NCI-H2107 treated with DMSO at 0.1 percent for 48 hours (cell line): Measurements from ENCODE around the gene ZBTB45.
"Not testable (repeated sequence)": the region's sequence is repeated elsewhere in the genome, so short reads cannot be mapped to it uniquely, and the experiment has no call there.

Experiments used
- DNase-seq: peaks from one replicate; lab custom pipeline; 2025; ENCODE audit not compliant: unreplicated experiment; lab: John Stamatoyannopoulos, UW

ZBTB45 gene

DNA sequence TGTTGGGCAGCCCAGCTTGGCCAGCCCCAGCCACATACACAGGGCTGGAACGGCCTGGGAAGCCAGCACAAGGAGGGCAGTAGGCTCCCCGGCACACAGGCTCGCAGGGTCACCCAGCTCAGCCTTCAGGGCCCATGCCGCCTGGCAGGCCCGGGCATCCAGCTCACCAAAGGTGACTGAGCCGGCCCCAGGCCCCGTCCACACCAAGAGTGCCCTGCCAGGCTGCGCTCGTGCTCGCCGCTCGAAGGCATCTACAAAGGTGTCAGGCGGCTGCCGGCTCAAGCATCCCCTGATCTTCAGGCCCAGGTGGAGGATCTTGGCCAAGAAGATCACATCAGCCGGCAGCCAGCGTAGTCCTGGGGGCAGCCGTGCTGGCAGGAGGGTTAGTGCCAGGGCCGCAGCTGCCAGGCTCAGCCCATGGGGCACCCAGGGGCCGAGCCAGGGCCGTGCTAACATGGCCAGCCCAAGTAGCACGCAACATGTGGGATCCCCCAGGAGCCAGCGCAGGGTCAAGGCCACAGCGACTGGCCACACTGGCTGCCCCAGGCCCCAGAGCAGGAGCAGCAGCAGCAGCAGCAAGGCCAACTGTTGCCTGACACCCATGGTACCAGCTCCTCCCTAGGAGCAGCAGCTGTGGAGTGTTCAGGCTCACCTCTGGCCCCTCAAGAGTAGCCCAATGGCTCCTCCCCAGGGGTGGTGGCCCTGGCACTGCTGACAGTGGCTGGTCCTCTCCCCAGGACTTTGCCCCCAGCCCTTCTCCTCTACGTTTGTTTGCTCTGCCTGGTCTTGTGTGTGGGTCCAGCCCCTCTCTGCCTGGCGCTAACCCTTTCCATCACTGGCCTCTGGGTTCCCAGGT lies 8.0 kb downstream of the ZBTB45 start, which contains the start of gene SLC27A5:
TSS of gene SLC27A5 (minus strand) at position 640 of the 856 bp plus-strand sequence. CDS start at position 603, 37 bp downstream.
- DNase-seq: no peak

- no peak for DNase-seq
These were observed 9.3 kb downstream of the ZBTB45 start for GRCh38 chr19:58510084-58510862.

DNA sequence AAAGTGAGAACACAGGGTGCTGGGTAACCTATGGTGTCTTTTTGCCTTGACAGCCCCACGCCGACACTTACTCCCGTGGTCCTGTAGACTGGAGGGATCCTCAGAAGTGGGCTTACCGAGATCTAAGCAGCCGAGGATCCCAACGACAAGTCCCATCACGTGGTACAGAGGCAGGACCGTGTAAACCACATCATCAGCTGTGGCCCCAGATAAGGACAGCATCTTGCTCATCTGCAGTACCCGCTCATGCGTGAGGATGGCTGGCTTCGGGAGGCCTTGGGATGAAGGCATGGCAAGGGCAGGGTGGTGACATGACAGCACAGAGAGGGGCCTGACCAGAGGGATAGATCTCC lies 9.9 kb downstream of the ZBTB45 start:
- no peak for DNase-seq

- not testable (repeated sequence) for DNase-seq
These were observed 11.9 kb downstream of the ZBTB45 start for GRCh38 chr19:58507602-58508223.

DNA sequence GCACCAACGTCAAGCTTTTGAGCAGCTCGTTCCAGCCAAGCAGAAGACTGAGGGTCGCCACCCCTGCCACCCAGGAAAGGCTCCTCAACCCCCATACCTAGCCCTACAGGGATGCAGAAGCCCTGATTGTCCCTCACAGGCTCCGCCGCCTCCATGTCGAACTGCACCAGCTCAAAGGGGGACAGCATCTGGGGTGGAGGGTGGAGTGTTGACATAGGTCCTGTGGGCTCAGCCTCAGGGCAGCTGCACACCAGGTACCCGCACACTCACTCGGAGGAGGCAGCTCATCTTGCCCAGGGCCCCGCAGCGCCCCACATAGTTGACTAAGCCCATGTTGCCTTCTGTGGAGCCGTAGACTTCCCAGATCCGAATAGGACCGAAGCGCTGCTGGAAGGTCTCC lies 19.4 kb downstream of the ZBTB45 start:
- DNase-seq: no peak

DNA sequence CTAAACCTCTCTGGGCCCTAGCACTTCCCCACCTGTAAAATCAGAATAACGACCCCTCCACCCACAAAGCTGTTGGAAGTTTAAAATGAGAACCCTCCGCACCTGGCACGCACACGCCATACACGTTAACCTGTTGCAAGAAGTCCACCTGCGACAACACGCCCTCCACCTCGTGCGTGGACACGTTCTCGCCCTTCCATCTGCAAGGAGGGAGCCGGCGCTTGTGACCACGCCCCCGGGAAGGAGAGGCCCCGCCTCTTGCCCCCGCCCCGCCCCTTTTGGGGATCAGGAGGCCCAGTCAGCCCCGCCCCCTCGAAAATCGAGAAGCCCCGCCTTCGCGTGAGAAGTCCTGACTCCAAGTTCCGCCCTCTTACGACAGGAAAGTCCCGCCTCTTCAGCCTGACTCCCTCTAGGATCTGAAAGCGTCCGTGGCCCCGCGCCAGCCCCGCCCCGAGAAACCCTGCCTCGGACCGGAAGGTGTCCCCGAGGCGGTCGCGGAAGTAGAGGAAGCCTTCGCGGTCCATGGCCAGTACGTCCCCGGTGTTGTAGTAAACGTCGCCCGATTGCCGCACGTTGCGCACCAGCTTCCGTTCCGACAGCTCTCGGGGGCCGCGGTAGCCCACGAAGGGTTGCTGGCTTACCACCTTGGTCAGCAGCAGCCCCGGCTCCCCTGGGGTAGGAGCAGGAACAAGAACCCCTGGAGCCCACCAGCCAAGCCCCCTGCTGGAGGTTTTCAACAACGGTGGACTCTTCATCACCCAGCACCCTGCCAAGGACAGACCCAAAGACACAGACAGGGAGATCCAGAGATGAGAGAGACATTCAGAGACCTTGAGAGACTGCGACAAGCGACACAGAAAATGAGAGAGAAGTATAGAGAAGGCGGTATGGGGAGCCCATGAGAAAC lies 20.3 kb downstream of the ZBTB45 start:
- DNase-seq: peak; percentile 92

DNA sequence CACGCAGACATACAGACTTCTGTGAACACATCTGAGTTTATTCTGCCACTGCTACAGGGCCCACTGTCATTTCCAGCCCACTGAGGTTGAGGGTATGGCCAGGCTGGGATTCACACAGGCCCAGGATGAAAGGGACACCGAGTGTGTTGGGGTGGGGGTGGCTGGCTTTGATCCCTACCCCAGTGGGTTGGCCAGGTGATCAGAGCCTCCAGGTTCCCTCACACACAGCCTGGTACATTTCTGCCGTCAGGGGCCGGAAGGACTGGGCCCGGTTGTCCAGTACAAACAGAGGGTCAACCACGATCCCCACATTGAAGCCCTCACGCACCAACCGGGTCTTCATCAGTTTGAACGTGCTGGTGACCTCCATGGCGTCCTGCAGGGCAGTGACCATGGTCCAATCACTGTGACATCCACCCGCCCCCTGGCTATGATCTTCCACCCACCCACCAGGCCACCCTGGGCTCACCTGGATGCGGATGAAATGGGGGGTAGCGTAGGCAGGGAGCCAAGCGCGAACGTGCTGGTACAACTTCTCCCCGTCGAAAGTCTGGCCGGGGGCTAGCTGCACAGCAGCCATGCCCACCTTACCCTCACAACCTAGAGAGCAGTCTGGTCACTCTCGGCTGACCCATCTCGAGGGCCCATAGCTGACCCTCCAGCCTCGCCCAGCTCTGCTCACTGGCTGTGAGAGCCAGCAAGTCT lies 21.1 kb downstream of the ZBTB45 start:
- no peak for DNase-seq

GRCh38 chr19:58497634-58498170 lies 21.9 kb downstream of the ZBTB45 start:
- no peak for DNase-seq

DNA sequence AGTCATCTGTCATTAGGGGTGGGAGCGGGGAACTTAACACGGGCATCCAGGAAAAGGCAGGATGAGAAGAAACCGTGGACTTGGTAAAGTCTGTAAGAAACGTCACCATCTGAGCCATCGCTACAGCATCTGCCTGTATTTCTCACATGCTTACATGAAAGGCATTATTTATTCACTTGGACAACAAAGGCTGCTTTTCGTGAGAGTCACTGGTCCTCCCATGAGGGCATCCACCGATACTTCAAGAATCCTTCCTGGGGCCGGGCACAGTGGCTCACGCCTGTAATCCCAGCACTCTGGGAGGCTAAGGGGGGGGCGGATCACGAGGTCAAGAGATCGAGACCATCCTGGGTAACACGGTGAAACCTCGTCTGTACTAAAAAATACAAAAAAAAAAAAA lies 27.3 kb downstream of the ZBTB45 start:
- DNase-seq: no peak

DNA sequence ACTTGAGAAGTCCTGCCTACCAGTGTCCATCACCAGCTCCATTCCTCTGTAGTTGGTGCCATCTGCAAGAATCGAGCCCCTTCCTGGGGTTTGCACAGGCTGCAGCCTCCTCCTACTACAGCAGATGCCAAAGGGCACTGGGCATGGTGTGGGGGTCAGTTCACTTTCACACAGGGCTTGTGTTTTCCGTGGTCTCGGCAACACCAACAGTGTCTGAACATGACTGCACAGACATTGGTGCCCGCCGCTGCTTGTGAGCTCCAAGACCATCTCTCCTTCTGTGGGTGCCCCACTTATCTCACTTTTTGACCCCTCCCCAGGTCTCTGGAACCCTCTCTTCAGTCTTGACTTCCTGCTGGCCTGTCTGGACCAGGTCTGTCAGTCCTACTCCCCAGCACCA lies 28.2 kb downstream of the ZBTB45 start:
- DNase-seq: no peak

DNA sequence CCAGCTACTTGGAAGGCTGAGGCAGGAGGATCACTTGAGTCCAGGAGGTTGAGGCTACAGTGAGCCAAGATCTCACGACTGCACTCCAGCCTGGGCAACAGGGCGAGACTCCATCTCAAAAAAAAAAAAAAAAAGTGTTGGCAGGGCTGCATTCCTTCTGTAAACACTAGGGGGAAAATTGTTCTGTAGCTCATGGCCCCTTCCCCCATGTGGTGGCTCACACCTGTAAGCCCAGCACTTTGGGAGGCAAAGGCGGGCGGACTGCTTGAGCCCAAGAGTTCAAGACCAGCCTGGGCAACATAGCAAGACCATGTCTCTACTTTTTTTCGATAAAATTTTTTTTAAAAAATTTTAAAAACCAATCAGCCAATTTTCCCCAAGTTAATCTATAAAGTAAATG lies 35.3 kb downstream of the ZBTB45 start:
- not testable (repeated sequence) for DNase-seq

- DNase-seq: no peak
These were observed 35.8 kb downstream of the ZBTB45 start for GRCh38 chr19:58483776-58484175.

- no peak for DNase-seq
These were observed 37.2 kb downstream of the ZBTB45 start for GRCh38 chr19:58482372-58482771.

GRCh38 chr19:58480831-58481230 lies 38.8 kb downstream of the ZBTB45 start:
- DNase-seq: no peak

DNA sequence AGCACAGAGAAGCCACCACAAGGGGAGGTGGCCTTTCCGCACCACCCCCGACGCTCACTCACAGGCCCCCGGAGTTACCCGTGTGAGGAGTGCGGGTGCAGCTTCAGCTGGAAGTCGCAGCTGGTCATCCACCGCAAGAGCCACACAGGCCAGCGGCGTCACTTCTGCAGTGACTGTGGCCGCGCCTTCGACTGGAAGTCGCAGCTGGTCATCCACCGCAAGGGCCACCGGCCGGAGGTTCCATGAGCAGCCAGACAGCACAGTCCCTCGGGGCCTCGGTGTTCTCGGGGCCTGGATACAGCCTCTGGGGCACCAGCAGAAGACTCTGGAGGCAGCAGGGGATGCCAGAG lies 39.2 kb downstream of the ZBTB45 start:
- DNase-seq: no peak

- DNase-seq: no peak
These were observed 39.7 kb downstream of the ZBTB45 start for GRCh38 chr19:58479736-58480480.

- DNase-seq: no peak
These were observed 40.3 kb downstream of the ZBTB45 start for GRCh38 chr19:58479303-58479702.

DNA sequence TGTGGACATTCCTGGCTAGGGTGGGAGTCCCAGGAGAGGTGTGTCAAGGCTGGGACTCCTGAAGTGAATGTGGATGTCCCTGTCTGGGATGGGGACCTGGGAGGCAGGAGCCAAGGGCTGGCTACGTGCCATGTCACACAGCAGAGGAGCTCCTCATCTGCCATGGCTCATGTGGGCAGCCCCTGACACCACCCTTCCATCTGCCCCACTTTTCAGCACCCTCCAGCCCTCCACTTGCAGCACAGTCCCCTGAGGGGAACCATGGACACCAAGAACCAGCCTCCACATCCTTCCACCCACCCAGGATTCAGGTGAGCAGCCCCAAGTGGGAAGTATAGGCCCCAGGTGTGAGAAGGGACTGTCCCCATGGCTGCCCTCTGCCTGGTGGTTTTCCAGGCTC lies 41.7 kb downstream of the ZBTB45 start:
- DNase-seq: no peak

DNA sequence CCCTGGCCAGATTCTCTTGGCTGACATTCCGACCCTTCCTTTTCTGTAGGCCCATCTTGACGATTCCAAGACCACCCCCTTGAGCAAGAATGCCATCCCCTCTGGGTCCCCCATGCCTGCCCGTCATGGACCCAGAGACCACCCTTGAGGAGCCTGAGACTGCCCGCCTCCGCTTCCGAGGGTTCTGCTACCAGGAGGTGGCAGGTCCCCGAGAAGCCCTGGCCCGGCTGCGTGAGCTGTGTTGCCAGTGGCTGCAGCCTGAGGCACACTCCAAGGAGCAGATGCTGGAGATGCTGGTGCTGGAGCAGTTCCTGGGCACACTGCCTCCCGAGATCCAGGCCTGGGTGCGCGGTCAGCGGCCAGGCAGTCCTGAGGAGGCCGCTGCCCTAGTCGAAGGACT lies 42.5 kb downstream of the ZBTB45 start:
- DNase-seq: no peak
